ENCODE results near the gene PROX1.

PROX1 gene

GRCh38 chr1:214006845-214007244 is 19.1 kb downstream of the PROX1 start:
- Histone ChIP-seq H3K4me3 (no peak overlapping the region), H3K36me3 (no peaks in the 10 kb centered on the region), H3K4me1 (no peaks in the 10 kb centered on the region), H3K27me3 (peaks cover 0 to 3% of the 10 kb centered on the region in 2 donors), H3K9me3 (no peaks in the 10 kb centered on the region), H3K27ac (no peak overlapping the region)
- TF ChIP-seq CTCF (IDR thresholded peaks at IDR 0.05) = no peak
- intact Hi-C loops (cut with DNase I; ENCODE audit: low total_unique reads) = no loop called here
- no peak for DNase-seq

- no peaks in the 10 kb centered on the region for H3K36me3 ChIP-seq
- no peak overlapping the region for H3K27ac ChIP-seq
- H3K4me3 ChIP-seq = no peak overlapping the region
- no peaks in the 10 kb centered on the region for H3K4me1 ChIP-seq
- H3K9me3 ChIP-seq = no peaks in the 10 kb centered on the region
- peaks cover 0 to 3% of the 10 kb centered on the region in 2 donors for H3K27me3 ChIP-seq
- no peak for DNase-seq
- intact Hi-C loops (cut with DNase I; ENCODE audit: low total_unique reads) = no loop called here
- TF ChIP-seq CTCF (IDR thresholded peaks at IDR 0.05) = no peak
These were observed 20.6 kb downstream of the PROX1 start for GRCh38 chr1:214008347-214008746.

GRCh38 chr1:214008791-214009422 is 21.1 kb downstream of the PROX1 start:
- Histone ChIP-seq H3K4me3 (no peak overlapping the region), H3K27ac (no peak overlapping the region), H3K4me1 (no peaks in the 10 kb centered on the region), H3K9me3 (no peaks in the 10 kb centered on the region), H3K27me3 (peaks cover 0 to 3% of the 10 kb centered on the region in 2 donors), H3K36me3 (no peaks in the 10 kb centered on the region)
- intact Hi-C loops (cut with DNase I; ENCODE audit: low total_unique reads) = no loop called here
- no peak for DNase-seq
- no peak for TF ChIP-seq CTCF (IDR thresholded peaks at IDR 0.05)

- no peak for DNase-seq
- intact Hi-C loops (cut with DNase I; ENCODE audit: low total_unique reads) = no loop called here
- Histone ChIP-seq H3K9me3 (no peaks in the 10 kb centered on the region), H3K36me3 (no peaks in the 10 kb centered on the region), H3K4me1 (no peaks in the 10 kb centered on the region), H3K4me3 (no peak overlapping the region), H3K27ac (no peak overlapping the region), H3K27me3 (peaks cover 0 to 3% of the 10 kb centered on the region in 2 donors)
- TF ChIP-seq CTCF (IDR thresholded peaks at IDR 0.05) = no peak
These were observed 21.8 kb downstream of the PROX1 start for GRCh38 chr1:214009423-214010196.

DNA sequence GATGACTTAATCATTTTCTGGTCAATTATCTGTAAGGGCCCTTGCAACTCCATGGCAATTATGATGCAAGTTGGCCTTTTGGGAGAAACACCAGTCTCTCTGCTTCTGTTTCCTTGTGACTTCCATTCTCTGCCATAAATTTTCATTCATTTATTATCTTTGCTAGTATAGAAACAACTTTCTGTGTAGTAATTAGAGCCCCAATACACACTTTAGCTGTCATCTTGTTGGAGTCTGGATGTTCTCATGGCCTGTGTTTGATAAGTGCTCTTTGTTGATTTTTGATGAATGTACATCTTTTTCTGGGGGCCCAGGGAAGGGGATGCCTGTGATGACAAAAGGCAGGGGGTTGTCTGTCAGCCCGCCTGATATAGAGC is 22.4 kb downstream of the PROX1 start:
- Histone ChIP-seq H3K27ac (no peak overlapping the region), H3K4me1 (no peaks in the 10 kb centered on the region), H3K27me3 (peaks cover 0 to 3% of the 10 kb centered on the region in 2 donors), H3K9me3 (no peaks in the 10 kb centered on the region), H3K36me3 (no peaks in the 10 kb centered on the region), H3K4me3 (no peak overlapping the region)
- TF ChIP-seq CTCF (IDR thresholded peaks at IDR 0.05) = no peak
- intact Hi-C loops (cut with DNase I; ENCODE audit: low total_unique reads) = no loop called here
- DNase-seq = no peak
